Adipocyte (in vitro differentiated cells): Measurements from ENCODE around the gene RRBP1.

Source experiments
- DNase-seq: peaks from one replicate; pipeline ENCODE4 v3.0.0-alpha.2; 2015; ENCODE audit warnings: low read depth
- H3K27me3 ChIP-seq: replicated peaks from 2 replicates; pipeline ENCODE4 v1.7.0; 2013; ENCODE audit warnings: mild to moderate bottlenecking, low read length, moderate library complexity; ENCODE audit not compliant: control insufficient read depth, insufficient read depth
- H3K36me3 ChIP-seq: 2 replicates; pipeline ENCODE4 v1.7.0; 2013; ENCODE audit warnings: low read length, mild to moderate bottlenecking, moderate library complexity; ENCODE audit not compliant: control insufficient read depth, insufficient read depth, severe bottlenecking
- H3K4me1 ChIP-seq: 2 replicates; pipeline ENCODE4 v1.7.0; 2013; ENCODE audit warnings: mild to moderate bottlenecking, low read length, moderate library complexity; ENCODE audit not compliant: control insufficient read depth, insufficient read depth
- H3K4me3 ChIP-seq: 2 replicates; pipeline ENCODE4 v1.7.0; 2013; ENCODE audit warnings: mild to moderate bottlenecking, low read length, moderate library complexity
- H3K9ac ChIP-seq: 2 replicates; pipeline ENCODE4 v1.7.0; 2013; ENCODE audit warnings: mild to moderate bottlenecking, low read length, moderate library complexity
- H3K9me3 ChIP-seq: 2 replicates; pipeline ENCODE4 v1.7.0; 2013; ENCODE audit warnings: mild to moderate bottlenecking, low read length, moderate library complexity; ENCODE audit not compliant: control insufficient read depth

The RRBP1 gene

GRCh38 chr20:17609811-17610377, 72.1 kb downstream of the RRBP1 start:
- H3K4me1 ChIP-seq: peaks cover 27% of the 10 kb centered on the region
- no peak overlapping the region for H3K9ac ChIP-seq
- H3K27me3 ChIP-seq: no peaks in the 10 kb centered on the region
- no peaks in the 10 kb centered on the region for H3K9me3 ChIP-seq
- H3K36me3 ChIP-seq: peaks cover 47% of the 10 kb centered on the region
- no peak for DNase-seq
- H3K4me3 ChIP-seq: no peak overlapping the region

DNA sequence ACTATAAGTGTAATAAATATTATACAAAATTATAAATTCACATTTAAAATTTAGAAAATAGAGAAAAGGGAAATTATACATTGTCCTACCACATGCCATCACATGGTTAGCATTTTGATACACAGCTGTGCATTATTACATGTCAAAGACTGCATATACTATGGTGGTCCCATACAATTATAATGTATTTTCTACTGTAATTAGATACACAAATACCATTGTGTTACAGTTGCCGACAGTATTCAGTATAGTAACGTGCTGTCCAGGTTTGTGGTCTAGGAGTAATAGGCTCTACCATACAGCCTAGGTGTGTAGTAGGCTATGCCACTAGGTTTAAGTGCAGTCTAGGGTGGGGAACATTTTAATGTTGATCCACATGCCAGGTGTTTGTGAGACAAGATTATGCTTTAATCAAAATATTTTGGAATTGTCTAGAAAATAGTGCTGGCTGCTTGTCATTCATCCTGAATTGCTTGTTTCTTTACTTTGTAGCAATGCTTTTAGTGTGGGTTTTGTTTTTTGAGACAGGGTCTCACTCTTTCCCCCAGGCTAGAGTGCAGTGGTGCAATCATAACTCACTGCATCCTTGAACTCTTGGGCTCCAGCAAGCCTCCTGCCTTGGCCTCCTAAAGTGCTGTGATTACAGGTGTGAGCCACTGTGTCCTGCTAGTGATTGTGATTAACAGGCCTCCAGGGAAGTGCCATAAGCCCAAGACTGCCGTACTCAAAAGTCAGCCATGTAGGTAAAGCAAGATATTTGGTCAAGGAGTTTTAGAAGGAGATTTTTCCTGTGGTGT, 73.1 kb downstream of the RRBP1 start:
- no peaks in the 10 kb centered on the region for H3K9me3 ChIP-seq
- peaks cover 54% of the 10 kb centered on the region for H3K36me3 ChIP-seq
- H3K4me1 ChIP-seq: peaks cover 24% of the 10 kb centered on the region
- no peaks in the 10 kb centered on the region for H3K27me3 ChIP-seq
- H3K9ac ChIP-seq: no peak overlapping the region
- no peak for DNase-seq
- no peak overlapping the region for H3K4me3 ChIP-seq

GRCh38 chr20:17606001-17606400, 76.0 kb downstream of the RRBP1 start:
- H3K27me3 ChIP-seq: no peaks in the 10 kb centered on the region
- H3K4me1 ChIP-seq: peaks cover 19% of the 10 kb centered on the region
- DNase-seq: peak; percentile 27
- no peak overlapping the region for H3K4me3 ChIP-seq
- H3K36me3 ChIP-seq: peaks cover 81% of the 10 kb centered on the region
- H3K9ac ChIP-seq: no peak overlapping the region
- H3K9me3 ChIP-seq: no peaks in the 10 kb centered on the region

GRCh38 chr20:17605131-17605660, 76.8 kb downstream of the RRBP1 start:
- H3K27me3 ChIP-seq: no peaks in the 10 kb centered on the region
- no peak overlapping the region for H3K4me3 ChIP-seq
- H3K4me1 ChIP-seq: peaks cover 17% of the 10 kb centered on the region
- peaks cover 84% of the 10 kb centered on the region for H3K36me3 ChIP-seq
- no peak overlapping the region for H3K9ac ChIP-seq
- H3K9me3 ChIP-seq: no peaks in the 10 kb centered on the region
- no peak for DNase-seq

GRCh38 chr20:17602493-17602892, 79.5 kb downstream of the RRBP1 start:
- no peaks in the 10 kb centered on the region for H3K27me3 ChIP-seq
- no peak overlapping the region for H3K4me3 ChIP-seq
- H3K9me3 ChIP-seq: no peaks in the 10 kb centered on the region
- no peak overlapping the region for H3K9ac ChIP-seq
- H3K4me1 ChIP-seq: peaks cover 10% of the 10 kb centered on the region
- H3K36me3 ChIP-seq: peaks cover 77% of the 10 kb centered on the region
- no peak for DNase-seq

GRCh38 chr20:17601957-17602356, 80.1 kb downstream of the RRBP1 start:
- Histone ChIP-seq H3K4me3 (no peak overlapping the region), H3K9ac (no peak overlapping the region), H3K36me3 (peaks cover 72% of the 10 kb centered on the region), H3K4me1 (peaks cover 16% of the 10 kb centered on the region), H3K27me3 (no peaks in the 10 kb centered on the region), H3K9me3 (no peaks in the 10 kb centered on the region)
- DNase-seq: no peak

DNA sequence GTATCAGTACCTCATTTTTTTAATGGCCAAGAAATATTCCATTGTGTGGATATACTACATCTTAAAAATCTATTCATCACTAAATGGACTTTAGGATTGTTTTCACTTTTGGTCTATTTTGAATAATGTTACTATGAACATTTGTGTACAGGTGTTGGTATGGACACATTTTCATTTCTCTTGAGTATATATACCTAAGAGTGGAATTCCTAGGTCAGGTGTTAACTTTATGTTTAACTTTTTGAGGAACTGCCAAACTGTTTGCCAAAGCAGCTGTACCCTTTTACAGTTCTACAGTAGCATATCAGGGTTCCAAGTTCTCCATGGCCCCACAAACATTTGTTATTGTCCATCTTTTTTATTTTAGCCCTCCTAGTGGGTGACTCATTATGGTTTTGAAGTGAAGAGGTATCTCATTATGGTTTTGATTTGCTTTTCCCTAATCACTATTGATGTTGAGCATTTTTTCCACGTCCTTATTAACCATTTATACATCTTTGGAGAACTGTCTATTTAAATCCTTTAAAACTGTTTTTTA, 84.0 kb downstream of the RRBP1 start:
- H3K9me3 ChIP-seq: no peaks in the 10 kb centered on the region

GRCh38 chr20:17595856-17596255, 86.2 kb downstream of the RRBP1 start:
- no peak for DNase-seq
- Histone ChIP-seq H3K27me3 (no peaks in the 10 kb centered on the region), H3K36me3 (peaks cover 20% of the 10 kb centered on the region), H3K4me1 (peaks cover 40% of the 10 kb centered on the region), H3K9me3 (no peaks in the 10 kb centered on the region), H3K4me3 (peak overlapping the region; percentile 42), H3K9ac (no peak overlapping the region)

More for the DNA sequence above, 84.0 kb downstream of the RRBP1 start:
- DNase-seq: no peak
- H3K36me3 ChIP-seq: peaks cover 36% of the 10 kb centered on the region
- no peak overlapping the region for H3K9ac ChIP-seq
- no peak overlapping the region for H3K4me3 ChIP-seq
- H3K4me1 ChIP-seq: peaks cover 40% of the 10 kb centered on the region
- H3K27me3 ChIP-seq: no peaks in the 10 kb centered on the region

DNA sequence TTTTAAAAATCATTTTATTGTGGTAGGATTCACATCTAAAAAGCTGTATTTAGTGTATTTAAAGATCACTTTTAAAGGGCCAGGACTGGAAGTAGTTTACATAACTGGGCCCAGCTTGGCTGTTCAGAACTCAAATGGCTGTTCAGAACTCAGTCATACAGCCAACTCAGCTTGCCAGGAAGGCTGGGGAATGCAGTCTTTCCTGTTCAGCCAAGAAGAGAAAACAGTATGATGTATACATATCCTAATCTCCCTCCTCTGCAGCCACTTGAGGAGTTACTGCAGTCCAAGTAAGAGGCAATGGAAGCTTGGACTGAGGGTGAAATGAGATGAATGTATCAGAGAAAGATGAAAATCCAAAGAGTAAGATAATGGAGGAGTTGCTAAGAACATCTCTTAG, 87.6 kb downstream of the RRBP1 start:
- peaks cover 18% of the 10 kb centered on the region for H3K36me3 ChIP-seq
- H3K9ac ChIP-seq: no peak overlapping the region
- no peaks in the 10 kb centered on the region for H3K27me3 ChIP-seq
- H3K9me3 ChIP-seq: no peaks in the 10 kb centered on the region
- DNase-seq: peak; percentile 53
- peaks cover 55% of the 10 kb centered on the region for H3K4me1 ChIP-seq
- H3K4me3 ChIP-seq: peak overlapping the region; percentile 14

- peaks cover 13% of the 10 kb centered on the region for H3K36me3 ChIP-seq
- H3K27me3 ChIP-seq: no peaks in the 10 kb centered on the region
- no peak for DNase-seq
- H3K4me3 ChIP-seq: no peak overlapping the region
- no peaks in the 10 kb centered on the region for H3K9me3 ChIP-seq
- H3K4me1 ChIP-seq: peaks cover 58% of the 10 kb centered on the region
- H3K9ac ChIP-seq: no peak overlapping the region
Observed at GRCh38 chr20:17593902-17594301, 88.1 kb downstream of the RRBP1 start.

GRCh38 chr20:17590245-17590644, 91.8 kb downstream of the RRBP1 start:
- Histone ChIP-seq H3K9ac (no peak overlapping the region), H3K4me3 (no peak overlapping the region), H3K27me3 (no peaks in the 10 kb centered on the region), H3K4me1 (peaks cover 31% of the 10 kb centered on the region), H3K9me3 (no peaks in the 10 kb centered on the region), H3K36me3 (peaks cover 12% of the 10 kb centered on the region)
- peak; percentile 32 for DNase-seq
